Small intestine (tissue), 7 donors: ENCODE results near the gene RRP36. TPM values are rescaled to one million over a fixed set of nuclear protein-coding genes. Genes with fewer than 3 reads are reported as not detected.

Experiments used
- DNase-seq, 2 donors: peaks; one replicate each; pipeline versions ENCODE4 v3.0.0 to v3.0.0-alpha.2; 2013
- FAIRE-seq: peaks from 2 replicates; lab custom pipeline; 2012; peaks lifted over from hg19 to GRCh38; lab: Jason Lieb, UNC
- H3K27ac ChIP-seq, 3 donors: one replicate each; pipeline ENCODE4 v1.5.1; 2013; ENCODE audit warnings: low read length in 2 of 3, mild to moderate bottlenecking in 2 of 3, control low read depth in 1 of 3, inconsistent platforms in 1 of 3, low read depth in 1 of 3, moderate library complexity in 1 of 3
- H3K27me3 ChIP-seq, 3 donors: one replicate each; pipeline ENCODE4 v1.6.1; 2013; ENCODE audit warnings: low read length in 3 of 3, inconsistent platforms in 1 of 3; ENCODE audit not compliant: control insufficient read depth in 3 of 3, insufficient read depth in 3 of 3
- H3K36me3 ChIP-seq, 3 donors: one replicate each; pipeline ENCODE4 v1.6.1; 2013; ENCODE audit warnings: low read length in 3 of 3, inconsistent platforms in 1 of 3, low read depth in 1 of 3, mild to moderate bottlenecking in 1 of 3, moderate library complexity in 1 of 3; ENCODE audit not compliant: control insufficient read depth in 3 of 3, insufficient read depth in 2 of 3
- H3K4me1 ChIP-seq, 3 donors: one replicate each; pipeline ENCODE4 v1.6.1; 2013; ENCODE audit warnings: low read length in 2 of 3, inconsistent platforms in 1 of 3, low read depth in 1 of 3, mild to moderate bottlenecking in 1 of 3, moderate library complexity in 1 of 3; ENCODE audit not compliant: control insufficient read depth in 3 of 3, insufficient read depth in 2 of 3
- H3K4me3 ChIP-seq, 3 donors: one replicate each; pipeline ENCODE4 v1.5.1; 2013; ENCODE audit warnings: low read length in 3 of 3, control low read depth in 1 of 3, inconsistent platforms in 1 of 3, low read depth in 1 of 3, mild to moderate bottlenecking in 1 of 3, moderate library complexity in 1 of 3
- H3K9me3 ChIP-seq, 2 donors: one replicate each; pipeline ENCODE4 v1.6.1; 2013; ENCODE audit warnings: low read depth in 1 of 2, low read length in 1 of 2; ENCODE audit not compliant: control insufficient read depth in 2 of 2, insufficient read depth in 1 of 2
- WGBS, 3 donors: extraction: QIAGEN DNeasy Blood & Tissue Kit; methylation state at CpG; one replicate each; pipeline ENCODE4 v1.1.7; 2013; 5-methylcytosine and 5-hydroxymethylcytosine counted together
- polyA plus RNA-seq, 4 donors: library from polyadenylated mRNA; stranded (reverse) in 3 of 4; unstranded in 1 of 4; fragments of 200-250 nt in 3 of 4; fragments of 120-200 nt in 1 of 4; gene quantifications; one replicate each; pipeline versions ENCODE4 v1.2.1 to v1.2.3, GENCODE V29; 2013
- donor health status: healthy with polysubstance abuse.
- donor health status: control.
- donor health status: control.
- donor health status: Bipolar disorder and iron deficiency.
- donor health status: healthy.

RRP36 gene
- polyA plus RNA-seq, 4 donors, result 32.2 to 50.0 (median 42.0) TPM

- Histone ChIP-seq H3K9me3 (no peaks in the 10 kb centered on the region), H3K36me3 (peaks cover 0 to 49% (median 0%) of the 10 kb centered on the region in 3 donors), H3K4me3 (no peak overlapping the region), H3K27ac (no peak overlapping the region), H3K27me3 (no peaks in the 10 kb centered on the region), H3K4me1 (peaks cover 0 to 32% (median 3%) of the 10 kb centered on the region in 3 donors)
- FAIRE-seq (no peak), DNase-seq (no peak)
- WGBS, 3 donors, result 84 to 87% (median 86%) methylated on average over 8 of the region's 8 CpGs
Measured at GRCh38 chr6:43055966-43056365, 34.5 kb downstream of the RRP36 start.

- FAIRE-seq, result no peak
Measured at GRCh38 chr6:43058531-43058930, 37.1 kb downstream of the RRP36 start.

GRCh38 chr6:43059168-43060033 is 38.0 kb downstream of the RRP36 start, which contains the start of the genes KLC4 and MRPL2:
Gene KLC4, plus strand, starts transcription at chr6:43059631. Its CDS starts 1,705 bp downstream, at chr6:43061336.
Gene MRPL2, minus strand, starts transcription at chr6:43059434. Its CDS starts 53 bp downstream, at chr6:43059381.
- H3K36me3 ChIP-seq, result peaks cover 0 to 61% (median 2%) of the 10 kb centered on the region in 3 donors
- FAIRE-seq, result no peak
- peak within 1 kb of the TSS; percentile 85 to 96 (median 95) for H3K27ac ChIP-seq
- WGBS, 3 donors, result 0% methylated on average over 60 to 64 of the region's 64 CpGs
- H3K4me3 ChIP-seq, result peak within 1 kb of the TSS; percentile 67 to 92 (median 72)
- H3K27me3 ChIP-seq, result no peaks in the 10 kb centered on the region
- no peaks in the 10 kb centered on the region for H3K9me3 ChIP-seq
- peaks cover 0 to 31% (median 0%) of the 10 kb centered on the region in 3 donors for H3K4me1 ChIP-seq
- peak; percentile 100 for DNase-seq

More at GRCh38 chr6:43058531-43058930, 37.1 kb downstream of the RRP36 start:
- H3K4me1 ChIP-seq, result peaks cover 0 to 31% (median 0%) of the 10 kb centered on the region in 3 donors
- H3K9me3 ChIP-seq, result no peaks in the 10 kb centered on the region
- H3K27me3 ChIP-seq, result no peaks in the 10 kb centered on the region
- peaks cover 0 to 56% (median 2%) of the 10 kb centered on the region in 3 donors for H3K36me3 ChIP-seq
- peak overlapping the region in 2 of 3 donors; percentile 72 to 92 for H3K4me3 ChIP-seq
- 48 to 72% (median 64%) methylated on average over 1 of the region's 1 CpG for whole genome bisulfite sequencing, 3 donors
- DNase-seq, result no peak
- peak overlapping the region in 1 of 3 donors; percentile 79 for H3K27ac ChIP-seq

- DNase-seq (peak; percentile 89 to 96), FAIRE-seq (no peak)
- H3K36me3 ChIP-seq, result peaks cover 0 to 61% (median 4%) of the 10 kb centered on the region in 3 donors
- H3K4me3 ChIP-seq, result peak overlapping the region; percentile 18 to 92 (median 72)
- peaks cover 0 to 31% (median 0%) of the 10 kb centered on the region in 3 donors for H3K4me1 ChIP-seq
- no peaks in the 10 kb centered on the region for H3K27me3 ChIP-seq
- peak overlapping the region; percentile 75 to 96 (median 95) for H3K27ac ChIP-seq
- H3K9me3 ChIP-seq, result no peaks in the 10 kb centered on the region
- 5 to 10% (median 10%) methylated on average over 15 of the region's 15 CpGs for WGBS, 3 donors
Measured at GRCh38 chr6:43060034-43060754, 38.8 kb downstream of the RRP36 start.

GRCh38 chr6:43060755-43061633 is 39.6 kb downstream of the RRP36 start:
- Histone ChIP-seq H3K9me3 (no peaks in the 10 kb centered on the region), H3K27me3 (no peaks in the 10 kb centered on the region), H3K4me1 (peaks cover 0 to 31% (median 0%) of the 10 kb centered on the region in 3 donors), H3K27ac (peak overlapping the region; percentile 65 to 96 (median 75)), H3K36me3 (peaks cover 0 to 59% (median 7%) of the 10 kb centered on the region in 3 donors), H3K4me3 (peak overlapping the region in 2 of 3 donors; percentile 72 to 92)
- FAIRE-seq, result no peak
- DNase-seq, result peak in 1 of 2 donors; percentile 15
- 43 to 74% (median 63%) methylated on average over 12 of the region's 12 CpGs for WGBS, 3 donors

- Histone ChIP-seq H3K4me1 (peaks cover 0 to 31% (median 0%) of the 10 kb centered on the region in 3 donors), H3K27ac (peak overlapping the region in 1 of 3 donors; percentile 96), H3K9me3 (no peaks in the 10 kb centered on the region), H3K36me3 (peaks cover 0 to 63% (median 15%) of the 10 kb centered on the region in 3 donors), H3K27me3 (no peaks in the 10 kb centered on the region), H3K4me3 (peak overlapping the region in 2 of 3 donors; percentile 72 to 92)
- 47 to 70% (median 51%) methylated on average over 2 of the region's 2 CpGs for WGBS, 3 donors
- DNase-seq (peak in 1 of 2 donors; percentile 14), FAIRE-seq (no peak)
Measured at GRCh38 chr6:43061861-43062260, 40.4 kb downstream of the RRP36 start.

GRCh38 chr6:43062818-43063217 is 41.4 kb downstream of the RRP36 start:
- Histone ChIP-seq H3K36me3 (peaks cover 0 to 60% (median 16%) of the 10 kb centered on the region in 3 donors), H3K4me1 (peaks cover 0 to 30% (median 0%) of the 10 kb centered on the region in 3 donors), H3K4me3 (no peak overlapping the region), H3K9me3 (no peaks in the 10 kb centered on the region), H3K27ac (no peak overlapping the region), H3K27me3 (no peaks in the 10 kb centered on the region)
- FAIRE-seq (no peak), DNase-seq (no peak)
- WGBS, 3 donors, result 92 to 95% (median 93%) methylated on average over 12 of the region's 12 CpGs
